ENCODE measurements around the gene NFAT5.
"Not testable (repeated sequence)": the region's sequence is repeated elsewhere in the genome, so short reads cannot be mapped to it uniquely, and the experiment has no call there.

NFAT5 gene

DNA sequence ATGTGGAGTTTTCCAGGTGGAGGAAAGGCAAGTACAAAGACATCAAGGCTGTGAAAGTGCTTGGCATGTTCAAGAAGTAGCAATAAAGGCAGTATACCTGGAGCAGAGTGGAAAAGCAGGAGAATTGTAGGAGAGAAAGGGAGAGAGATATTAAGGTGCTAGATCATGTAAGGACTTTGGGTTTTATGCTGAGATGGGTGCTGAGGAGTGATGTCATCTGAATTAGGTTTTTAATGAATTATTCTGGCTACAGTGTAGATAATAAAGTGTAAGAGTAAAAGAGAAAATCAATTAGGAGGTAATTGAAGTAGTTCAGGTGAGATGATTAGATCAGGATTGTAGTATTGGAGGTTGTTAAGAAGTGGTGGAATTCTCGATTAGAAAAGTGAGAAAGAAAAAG, 34.0 kb downstream of the NFAT5 start:
- no peak for DNase-seq

DNA sequence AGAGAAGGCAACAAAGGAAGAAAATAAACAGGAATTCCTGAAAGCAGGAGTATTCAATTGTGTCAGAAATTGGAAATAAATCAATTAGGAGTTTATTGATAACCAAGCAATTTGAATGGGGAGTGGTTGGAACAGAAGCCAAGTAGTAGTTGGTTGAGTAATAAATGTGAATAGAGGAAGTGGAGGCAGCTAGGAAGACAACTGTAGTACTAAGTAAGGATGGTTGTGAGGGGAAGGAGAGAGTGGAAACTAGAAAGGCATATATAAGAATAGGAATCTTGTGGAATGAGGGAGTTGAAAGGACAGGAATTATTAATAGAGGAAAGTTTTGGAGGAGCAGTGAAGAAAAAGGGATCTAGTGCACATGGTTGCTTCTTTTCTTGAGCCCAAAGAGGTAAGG, 34.4 kb downstream of the NFAT5 start:
- no peak for DNase-seq

DNA sequence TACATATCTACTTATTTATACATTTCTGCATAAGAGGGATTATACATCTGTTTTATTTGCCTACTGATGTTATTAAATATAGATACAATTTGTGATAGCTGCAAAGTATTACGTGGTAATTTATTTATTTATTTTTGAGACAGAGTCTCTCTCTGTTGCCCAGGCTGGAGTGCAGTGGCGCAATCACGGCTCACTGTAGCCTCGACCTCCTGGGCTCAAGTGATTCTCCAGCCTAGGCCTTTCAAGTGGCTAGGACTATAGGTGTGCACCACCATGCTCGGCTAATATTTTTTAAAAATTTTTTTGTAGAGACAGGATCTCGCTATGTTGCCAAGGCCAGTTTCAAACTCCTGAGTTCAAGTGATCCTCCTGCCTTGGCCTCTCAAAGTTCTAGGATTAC, 35.5 kb downstream of the NFAT5 start:
- DNase-seq, result no peak

DNA sequence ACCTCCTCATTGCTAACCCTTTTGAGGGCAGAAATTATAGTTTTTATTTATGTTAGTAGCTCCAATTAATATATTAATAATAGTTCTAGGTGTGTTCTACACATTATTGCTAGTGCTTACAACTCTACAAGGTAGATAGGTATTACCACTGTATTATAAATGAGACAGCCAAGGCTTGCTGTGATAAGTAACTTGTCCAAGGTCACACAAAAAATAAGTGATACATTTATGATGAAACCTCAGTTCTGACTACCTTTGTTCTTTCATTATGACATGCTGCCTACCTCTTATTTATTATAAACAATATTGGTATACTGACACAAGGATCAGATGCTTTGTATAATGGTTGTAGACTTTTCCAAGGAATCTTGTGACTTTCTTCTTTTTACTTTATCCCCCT, 41.2 kb downstream of the NFAT5 start:
- DNase-seq, result no peak

DNA sequence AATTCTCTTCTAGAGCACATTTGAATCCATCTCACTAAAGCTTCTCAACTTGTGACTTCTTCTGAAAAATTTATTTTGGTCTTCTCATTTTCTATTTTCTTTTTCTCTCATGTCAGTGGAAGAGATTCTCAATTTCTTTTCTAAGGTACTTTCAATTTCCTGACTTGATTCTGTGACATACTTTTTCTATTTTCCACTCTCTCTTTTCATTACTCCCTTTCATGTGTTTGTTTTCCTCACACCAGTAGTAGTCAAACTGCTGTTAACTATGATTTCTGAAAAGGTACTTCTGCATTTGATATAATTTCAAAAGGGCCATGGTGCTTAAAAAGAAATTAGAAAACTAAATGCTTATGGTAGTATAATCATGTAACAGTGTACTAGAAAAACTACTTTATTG, 41.9 kb downstream of the NFAT5 start:
- no peak for DNase-seq

DNA sequence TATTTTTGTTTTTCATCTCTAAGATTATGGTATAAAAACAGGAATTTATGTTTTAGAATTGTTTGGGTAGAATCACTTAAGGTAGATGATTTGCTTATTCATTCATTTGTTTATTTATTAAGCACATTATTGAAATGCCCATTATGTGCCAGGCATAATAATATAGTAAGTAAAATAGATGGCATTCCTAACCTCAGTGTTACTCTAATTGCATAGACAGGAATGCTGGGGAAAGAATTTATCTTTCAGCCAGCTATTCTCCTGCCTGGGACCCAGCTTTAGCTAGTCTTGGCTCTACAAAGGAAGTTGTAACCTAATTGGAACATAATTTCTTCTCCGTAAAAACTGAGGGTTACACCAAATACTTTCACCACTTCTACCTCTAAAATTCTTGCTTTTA, 44.6 kb downstream of the NFAT5 start:
- DNase-seq, result no peak

DNA sequence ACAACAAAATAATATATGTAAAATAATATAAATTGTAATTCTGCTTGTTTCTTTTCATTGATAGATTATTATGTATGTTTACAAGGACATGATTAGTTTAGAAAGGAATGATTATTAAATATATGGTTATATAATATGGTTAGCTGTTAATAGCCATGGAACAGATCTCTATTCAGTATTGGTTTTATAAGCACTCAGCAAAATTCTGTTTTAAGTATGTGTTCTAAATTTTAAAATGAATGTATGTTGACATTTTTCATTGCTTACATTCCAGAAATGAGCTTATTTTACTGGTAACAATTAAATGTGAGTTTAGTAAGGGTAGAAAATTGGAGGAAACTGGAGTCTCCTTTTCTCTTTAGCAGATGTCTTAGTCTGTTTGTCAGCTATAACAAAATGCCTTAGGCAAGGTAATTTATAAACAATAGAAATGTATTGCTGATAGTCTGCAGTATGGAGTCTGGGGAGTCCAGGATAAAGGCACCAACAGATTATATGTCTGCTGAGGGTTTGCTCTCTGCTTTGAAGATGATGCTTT, 45.4 kb downstream of the NFAT5 start:
- DNase-seq, result no peak

DNA sequence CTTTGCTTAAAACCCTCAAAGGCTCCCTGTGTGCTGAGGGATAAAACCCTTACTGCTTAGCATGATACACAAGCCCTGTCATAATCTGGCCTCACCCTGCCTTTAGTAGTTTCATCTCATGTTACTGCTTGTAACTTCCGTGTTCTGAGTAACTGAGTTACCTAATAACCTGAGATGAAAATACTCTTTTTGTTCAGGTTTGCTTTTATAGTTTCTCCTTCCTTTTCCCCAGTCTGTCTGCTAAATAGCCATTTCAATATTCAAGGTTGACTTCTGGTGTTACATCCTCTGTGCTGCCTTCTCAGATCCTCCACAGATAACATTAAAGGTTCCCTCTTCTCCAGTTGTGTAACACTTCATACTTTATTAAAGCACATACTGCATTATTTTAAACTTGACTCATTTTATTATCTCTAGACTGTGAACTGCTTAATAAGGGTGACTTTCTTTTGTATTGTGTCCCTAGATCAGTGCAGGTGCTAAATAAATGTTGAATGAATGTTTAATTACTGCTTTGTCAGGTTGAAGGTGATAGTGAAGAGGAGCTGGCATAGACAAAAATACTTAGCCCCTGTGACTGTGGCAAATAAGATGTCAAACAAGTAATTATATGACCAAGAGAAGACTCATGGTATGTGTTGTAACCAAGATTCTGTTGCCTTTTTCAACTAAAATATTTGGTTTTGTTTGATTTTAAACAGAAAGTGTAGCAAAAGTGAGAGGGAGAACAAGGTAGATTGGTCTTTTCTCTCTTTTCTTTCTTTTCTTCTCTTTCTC, 47.8 kb downstream of the NFAT5 start:
- DNase-seq, result no peak

DNA sequence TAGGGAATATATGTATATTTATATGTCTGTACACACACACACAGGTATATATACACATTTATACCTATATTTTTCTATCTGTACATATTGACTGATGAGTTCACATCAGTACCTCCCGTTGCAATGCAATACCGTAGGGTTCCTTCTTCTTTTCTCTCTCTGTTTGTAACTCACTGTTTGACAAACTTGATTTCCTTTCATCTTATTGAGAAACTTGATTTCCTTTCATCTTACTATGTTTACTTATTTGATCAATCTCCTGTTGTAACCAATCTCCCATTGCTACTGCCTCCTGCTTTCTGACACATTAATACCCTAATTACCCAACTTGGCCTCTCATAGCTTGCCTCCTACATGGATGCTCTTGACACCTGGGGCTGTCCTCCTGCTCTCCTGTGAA, 49.8 kb downstream of the NFAT5 start:
- no peak for DNase-seq

DNA sequence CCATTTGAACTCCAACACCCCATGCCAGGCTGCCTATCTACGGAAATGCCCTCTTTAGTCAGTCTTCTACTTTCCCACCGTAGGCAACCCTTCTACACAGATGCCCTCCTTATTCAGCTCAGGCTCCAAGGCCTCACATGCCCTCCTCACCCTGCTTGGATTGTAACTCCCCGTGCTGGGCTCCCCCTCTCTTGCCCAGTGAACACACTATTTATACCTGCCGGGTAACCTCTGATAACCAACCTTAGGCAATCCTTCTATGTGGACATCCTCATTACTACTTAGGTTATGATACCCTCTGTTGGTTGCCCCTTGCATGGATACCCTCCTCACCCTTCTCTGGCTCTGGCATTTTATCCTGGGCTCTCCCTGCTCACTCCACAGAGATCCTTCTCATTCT, 50.3 kb downstream of the NFAT5 start:
- DNase-seq, result no peak

DNA sequence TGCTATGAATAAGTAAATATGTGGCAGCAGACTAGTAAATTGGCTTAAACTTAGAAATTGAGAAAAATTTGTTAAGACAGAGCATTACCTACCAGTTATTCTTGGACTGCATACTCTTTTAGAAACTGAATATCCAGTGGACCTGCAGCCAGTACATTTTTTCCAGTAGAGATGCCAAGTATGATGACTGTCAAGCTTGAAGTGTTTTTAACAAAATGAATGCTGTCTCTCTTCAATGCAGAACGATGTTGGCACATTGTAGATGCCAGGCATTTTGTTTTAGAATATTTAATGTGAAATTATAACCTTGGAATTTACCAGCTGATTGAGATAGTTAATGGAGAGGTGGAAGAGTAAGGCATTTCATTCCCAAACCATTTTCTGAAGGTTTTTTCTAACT, 52.5 kb downstream of the NFAT5 start:
- no peak for DNase-seq

DNA sequence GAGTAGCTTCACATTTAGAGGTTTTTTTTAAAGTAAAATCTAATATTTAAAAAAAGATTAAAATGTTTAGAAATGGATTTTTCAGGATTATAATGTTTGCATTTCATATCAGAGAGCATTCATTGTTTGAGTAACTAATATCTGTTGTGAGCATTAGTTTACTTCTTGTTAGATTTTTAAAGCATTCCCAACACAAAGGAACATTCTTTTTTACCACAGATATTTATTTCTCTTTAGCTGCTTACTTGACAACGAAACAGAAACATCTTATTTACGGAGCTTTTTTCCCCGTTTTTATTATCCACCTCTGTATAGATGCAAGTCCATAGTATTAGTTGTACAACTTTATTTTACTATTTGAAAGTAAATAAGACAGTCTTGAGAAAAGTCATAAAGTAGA, 53.0 kb downstream of the NFAT5 start:
- no peak for DNase-seq

DNA sequence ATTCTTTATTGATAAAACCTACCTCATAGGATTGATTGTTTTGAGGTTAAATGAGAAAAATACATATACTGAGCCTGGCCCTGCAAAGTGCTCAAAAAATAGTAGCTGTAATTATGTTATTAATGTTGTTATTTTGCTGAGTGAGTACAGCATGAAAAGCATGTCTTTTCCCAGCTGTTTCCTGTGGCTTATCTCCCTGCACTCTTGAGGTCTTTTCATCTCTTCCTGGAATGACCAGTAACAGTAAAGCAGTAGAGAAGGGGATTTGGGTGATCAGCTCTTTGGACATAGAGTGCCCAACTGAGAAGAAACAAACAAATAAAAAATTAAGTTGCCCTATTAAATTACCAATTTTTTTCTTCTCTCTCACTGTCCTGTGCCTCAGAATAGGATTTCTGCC, 53.7 kb downstream of the NFAT5 start:
- DNase-seq, result no peak

DNA sequence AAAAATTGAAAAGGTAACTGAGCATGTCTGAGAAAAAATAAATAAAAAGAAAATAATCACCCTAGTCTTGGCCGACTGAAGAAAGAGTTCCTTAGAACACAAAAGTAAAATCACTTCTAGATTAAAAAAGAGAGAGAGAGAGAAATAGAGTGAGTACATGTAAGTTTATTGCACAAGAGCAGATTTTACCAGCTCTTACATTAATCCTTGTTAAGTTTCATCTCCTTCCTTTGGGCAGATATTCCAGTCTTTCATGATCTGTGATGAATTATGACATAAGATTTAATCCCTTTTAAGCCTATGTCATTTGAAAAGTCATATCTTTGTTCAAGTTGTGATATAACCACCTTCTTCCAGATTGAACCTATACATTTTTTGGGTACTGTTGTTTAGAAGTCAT, 54.8 kb downstream of the NFAT5 start:
- no peak for DNase-seq

DNA sequence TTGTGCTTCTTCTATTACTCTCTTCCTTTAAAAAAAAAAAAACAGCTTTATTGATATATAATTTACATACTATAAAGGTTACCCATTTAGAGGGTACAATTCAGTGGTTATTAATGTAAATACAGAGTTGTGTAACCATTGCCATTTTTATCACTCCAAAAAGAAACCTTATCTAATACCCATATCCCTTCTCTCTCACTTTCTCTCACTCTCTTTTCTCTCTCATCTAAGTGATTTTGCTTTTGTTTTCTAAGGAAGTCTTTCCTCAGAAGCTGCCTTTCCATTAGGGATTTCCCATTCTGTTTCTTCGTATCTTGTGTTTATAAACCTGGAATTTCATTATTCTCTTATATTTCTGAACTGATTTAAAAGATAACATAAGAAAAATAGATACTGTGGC, 55.5 kb downstream of the NFAT5 start:
- no peak for DNase-seq

DNA sequence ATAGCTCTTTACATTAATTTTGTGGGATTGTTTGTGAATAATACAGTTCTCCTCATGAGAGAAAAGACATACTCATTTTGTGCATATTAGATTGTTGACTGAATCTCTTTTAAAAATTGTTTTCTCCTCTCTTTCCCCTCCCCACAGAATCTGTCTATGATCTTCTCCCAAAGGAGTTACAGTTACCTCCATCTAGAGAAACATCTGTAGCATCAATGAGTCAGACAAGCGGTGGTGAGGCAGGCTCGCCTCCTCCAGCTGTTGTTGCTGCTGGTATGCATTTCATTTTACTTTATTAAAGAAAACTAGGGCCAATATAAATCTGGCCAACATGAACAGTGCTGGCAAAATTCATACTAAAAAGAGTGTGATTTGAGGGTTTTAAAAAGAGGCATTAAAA, 60.5 kb downstream of the NFAT5 start:
- no peak for DNase-seq

DNA sequence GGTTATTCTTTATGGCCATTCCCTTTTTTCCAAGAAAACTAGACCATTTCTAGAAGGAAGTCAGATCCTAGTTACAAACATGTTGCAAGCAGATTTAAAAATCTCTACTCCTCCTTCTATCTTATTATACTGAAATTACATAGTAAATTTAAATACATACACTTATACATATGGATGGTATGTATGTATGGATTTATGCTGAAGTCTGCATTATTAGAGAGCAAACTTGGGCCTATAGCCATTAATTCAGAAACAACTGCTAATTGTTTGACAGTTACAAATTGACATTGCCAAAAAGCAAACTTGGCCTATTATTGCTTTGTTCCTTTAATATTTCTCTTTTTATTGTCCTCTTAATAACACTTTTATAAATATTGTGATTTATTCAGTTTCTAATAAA, 67.1 kb downstream of the NFAT5 start:
- DNase-seq, result no peak

DNA sequence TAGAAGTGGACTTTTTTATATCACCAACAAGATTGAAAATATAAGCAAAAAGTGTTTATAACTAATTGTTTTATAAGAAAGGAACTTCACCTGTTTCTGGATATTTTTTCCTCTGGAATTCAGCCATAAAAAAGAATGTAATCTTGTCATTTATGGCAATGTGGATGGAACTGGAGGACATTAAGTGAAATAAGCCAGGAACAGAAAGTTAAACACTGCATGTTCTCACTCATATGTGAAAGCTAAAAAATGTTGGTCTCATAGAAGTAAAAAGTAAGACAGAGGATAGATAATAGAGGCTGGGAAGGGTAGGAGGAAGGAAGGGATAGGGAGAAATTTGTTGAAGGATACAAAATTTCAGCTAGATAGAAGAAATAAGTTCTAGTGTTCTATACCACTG, 67.6 kb downstream of the NFAT5 start:
- DNase-seq, result no peak

DNA sequence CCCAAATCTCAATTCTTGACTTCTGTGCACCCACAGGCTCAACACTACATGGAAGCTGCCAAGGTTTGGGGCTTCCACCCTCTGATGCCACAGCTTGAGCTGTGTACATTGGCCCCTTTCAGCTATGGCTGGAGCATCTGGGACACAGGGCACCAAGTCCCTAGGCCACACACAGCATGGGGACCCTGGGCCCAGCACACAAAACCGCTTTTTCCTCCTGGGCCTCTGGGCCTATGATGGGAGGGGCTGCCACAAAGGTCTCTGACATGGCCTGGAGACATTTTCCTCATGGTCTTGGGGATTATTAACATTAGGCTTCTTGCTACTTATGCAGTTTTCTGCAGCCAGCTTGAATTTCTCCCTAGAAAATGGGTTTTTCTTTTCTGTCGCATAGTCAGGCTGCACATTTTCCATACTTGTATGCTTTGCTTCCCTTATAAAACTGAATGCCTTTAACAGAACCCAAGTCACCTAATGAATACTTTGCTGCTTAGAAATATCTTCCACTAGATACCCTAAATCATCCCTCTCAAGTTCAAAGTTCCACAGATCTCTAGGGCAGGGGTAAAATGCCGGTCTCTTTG, 70.9 kb downstream of the NFAT5 start:
- DNase-seq, result not testable (repeated sequence)

DNA sequence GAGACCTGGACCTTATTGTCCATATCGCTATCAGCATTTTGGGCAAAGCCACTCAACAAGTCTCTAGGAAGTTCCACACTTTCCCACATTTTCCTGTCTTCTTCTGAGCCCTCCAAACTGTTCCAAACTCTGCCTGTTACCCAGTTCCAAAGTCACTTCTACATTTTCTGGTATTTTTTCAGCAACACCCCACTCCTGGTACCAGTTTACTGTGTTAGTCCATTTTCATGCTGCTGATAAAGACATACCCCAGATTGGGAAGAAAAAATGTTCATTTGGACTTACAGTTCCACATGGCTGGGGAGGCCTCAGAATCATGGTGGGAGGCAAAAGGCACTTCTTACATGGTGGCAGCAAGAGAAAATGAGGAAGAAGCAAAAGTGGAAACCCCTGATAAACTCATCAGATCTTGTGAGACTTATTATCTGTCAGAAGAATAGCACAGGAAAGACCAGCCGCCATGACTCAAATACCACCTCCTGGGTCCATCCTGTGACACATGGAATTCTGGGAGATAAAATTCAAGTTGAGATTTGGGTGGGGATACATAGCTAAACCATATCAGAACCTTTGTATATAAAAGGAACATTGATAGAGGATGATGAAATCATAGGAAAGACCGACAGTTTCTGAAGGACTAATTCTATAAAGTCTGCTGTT, 71.6 kb downstream of the NFAT5 start:
- DNase-seq, result not testable (repeated sequence)

DNA sequence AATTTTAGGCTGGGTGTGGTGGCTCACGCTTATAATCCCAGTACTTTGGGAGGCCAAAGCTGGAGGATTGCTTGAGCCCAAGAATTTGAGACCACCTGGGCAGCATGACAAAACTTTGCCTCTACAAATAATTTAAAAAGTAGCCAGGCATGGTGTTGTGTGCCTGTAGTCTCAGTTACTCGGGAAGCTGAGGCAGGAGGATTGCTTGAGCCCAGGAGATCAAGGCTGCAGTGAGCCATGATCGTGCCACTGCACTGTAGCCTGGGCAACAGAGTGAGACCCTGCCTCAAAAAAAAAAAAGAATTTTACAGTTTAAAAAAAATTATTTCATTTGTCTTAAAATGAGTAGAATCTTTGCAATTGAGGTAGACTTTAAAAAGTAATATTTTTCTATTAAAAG, 78.2 kb downstream of the NFAT5 start:
- not testable (repeated sequence) for DNase-seq

DNA sequence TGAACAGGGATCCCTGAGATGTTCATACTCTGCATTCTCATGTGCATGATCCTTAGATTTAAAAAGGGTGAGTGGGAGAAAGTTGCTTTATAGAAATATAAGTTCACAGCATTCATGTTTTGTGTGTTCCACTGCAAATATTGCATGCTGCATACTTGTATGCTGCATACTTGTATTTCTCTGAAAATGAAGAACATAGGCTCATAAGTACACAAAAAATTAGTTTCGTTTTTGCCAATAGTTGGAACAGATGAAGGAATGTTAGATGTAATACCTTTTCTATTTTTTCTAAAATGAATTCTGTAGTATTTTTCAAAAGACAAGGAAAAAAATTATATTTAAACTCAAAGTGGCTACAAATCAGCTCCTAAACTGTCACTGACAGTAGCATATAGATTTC, 79.0 kb downstream of the NFAT5 start:
- DNase-seq, result no peak

DNA sequence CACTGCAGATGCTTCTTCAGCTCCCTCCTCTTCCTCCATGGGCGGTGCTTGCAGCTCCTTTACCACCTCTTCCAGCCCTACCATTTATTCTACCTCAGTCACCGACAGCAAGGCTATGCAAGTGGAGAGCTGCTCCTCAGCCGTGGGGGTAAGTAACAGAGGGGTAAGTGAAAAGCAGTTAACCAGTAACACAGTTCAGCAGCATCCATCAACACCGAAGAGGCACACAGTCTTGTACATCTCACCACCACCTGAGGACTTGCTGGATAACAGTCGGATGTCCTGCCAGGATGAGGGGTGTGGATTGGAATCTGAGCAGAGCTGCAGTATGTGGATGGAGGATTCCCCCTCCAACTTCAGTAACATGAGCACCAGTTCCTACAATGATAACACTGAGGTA, 81.3 kb downstream of the NFAT5 start:
- DNase-seq, result no peak

DNA sequence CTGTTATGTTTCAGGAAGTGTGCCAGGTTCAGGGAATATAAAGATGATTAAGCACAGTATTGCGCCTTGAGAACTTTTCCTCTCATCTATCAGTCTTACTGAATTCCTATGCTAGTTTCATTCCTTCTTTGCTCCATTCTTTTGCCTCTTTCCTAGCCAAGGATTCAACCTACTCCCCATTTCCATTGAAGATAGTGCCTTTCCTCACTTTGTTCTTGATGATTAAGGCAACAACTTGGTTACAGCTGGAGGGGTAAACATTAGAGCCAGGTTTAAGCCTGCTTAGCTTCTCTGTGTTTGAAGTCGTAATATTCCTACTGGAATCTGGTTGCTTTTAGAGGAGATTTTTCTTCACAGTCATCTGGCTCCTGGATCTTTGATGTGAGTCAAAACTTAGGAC, 85.5 kb downstream of the NFAT5 start:
- no peak for DNase-seq

Data from NCI-H1694 treated with DMSO at 0.1 percent for 48 hours (cell line).